GM13977 (cell line): ENCODE measurements around the gene MICOS13.

ENCODE experiments used
- DNase-seq: peaks from one replicate; pipeline ENCODE4 v3.0.0; 2012; ENCODE audit warnings: low spot score
- in situ Hi-C: fragments of 300-500 bp; cut with MboI; formaldehyde crosslinking; loops from one replicate; pipeline ENCODE4 v1.12.0; 2022; ENCODE audit warnings: low sequenced_read_pairs, low pct_unique_long_range_greater_than_20kb, mixed read lengths, inconsistent platforms; ENCODE audit not compliant: unreplicated experiment
- TF ChIP-seq, protein P1 (sequence below): IDR thresholded peaks from 2 replicates; pipeline ENCODE4 v1.5.1; 2012; ENCODE audit warnings: mild to moderate bottlenecking, control low read depth; ENCODE audit not compliant: insufficient read depth; ENCODE audit errors: extremely low read depth, missing control alignments

Gene MICOS13

DNA sequence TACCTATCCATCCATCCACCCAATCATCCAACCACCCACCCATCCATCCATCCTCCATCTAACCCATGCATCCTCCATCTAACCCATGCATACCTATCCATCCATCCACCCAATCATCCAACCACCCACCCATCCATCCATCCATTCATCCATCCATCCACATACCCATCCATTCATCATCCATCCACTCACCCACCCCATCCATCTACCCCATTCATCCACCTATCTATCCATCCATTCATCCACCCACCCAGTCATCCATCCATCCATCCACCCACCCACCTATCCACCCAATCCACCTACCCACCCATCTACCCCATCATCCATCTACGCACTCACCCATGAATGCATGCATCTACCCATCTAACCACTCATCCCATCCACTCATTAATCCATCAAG, 6.6 kb downstream of the MICOS13 start:
- in situ Hi-C loops: no loop called here
- TF ChIP-seq, protein P1, sequence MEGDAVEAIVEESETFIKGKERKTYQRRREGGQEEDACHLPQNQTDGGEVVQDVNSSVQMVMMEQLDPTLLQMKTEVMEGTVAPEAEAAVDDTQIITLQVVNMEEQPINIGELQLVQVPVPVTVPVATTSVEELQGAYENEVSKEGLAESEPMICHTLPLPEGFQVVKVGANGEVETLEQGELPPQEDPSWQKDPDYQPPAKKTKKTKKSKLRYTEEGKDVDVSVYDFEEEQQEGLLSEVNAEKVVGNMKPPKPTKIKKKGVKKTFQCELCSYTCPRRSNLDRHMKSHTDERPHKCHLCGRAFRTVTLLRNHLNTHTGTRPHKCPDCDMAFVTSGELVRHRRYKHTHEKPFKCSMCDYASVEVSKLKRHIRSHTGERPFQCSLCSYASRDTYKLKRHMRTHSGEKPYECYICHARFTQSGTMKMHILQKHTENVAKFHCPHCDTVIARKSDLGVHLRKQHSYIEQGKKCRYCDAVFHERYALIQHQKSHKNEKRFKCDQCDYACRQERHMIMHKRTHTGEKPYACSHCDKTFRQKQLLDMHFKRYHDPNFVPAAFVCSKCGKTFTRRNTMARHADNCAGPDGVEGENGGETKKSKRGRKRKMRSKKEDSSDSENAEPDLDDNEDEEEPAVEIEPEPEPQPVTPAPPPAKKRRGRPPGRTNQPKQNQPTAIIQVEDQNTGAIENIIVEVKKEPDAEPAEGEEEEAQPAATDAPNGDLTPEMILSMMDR: no peak
- no peak for DNase-seq

DNA sequence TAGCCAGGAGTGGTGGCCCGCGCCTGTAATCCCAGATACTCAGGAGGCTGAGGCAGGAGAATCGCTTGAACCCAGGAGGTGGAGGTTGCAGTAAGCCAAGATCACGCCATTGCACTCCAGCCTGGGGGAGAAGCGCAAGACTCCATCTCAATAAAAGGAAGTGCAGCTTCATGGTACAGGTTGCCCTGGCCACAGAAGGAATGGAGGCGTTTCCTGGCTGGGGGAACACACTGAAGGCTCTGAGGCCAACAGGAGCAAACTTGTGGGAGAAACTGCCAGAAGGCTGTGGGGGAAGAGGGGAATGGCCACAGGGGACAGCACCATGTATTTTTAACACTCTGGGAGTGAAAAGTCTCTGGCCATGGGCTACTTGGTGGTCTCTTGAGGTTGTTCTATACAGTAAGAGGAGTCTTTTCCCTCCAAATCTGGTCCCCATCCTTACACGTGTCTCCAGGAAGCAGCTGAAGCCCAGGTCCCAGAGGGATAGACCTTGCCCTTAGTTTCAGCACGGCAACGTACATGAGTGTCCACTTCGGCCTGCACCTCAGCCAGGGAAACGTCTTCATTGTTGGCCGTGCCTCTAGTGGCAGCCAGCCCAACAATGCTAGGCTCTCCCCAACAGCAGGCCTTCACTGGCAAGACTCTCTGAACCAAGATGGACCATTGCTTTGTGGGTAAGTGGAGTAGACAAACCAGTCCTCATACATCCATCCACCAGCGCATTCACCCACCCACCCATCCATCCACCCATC, 7.4 kb downstream of the MICOS13 start:
- in situ Hi-C loops: no loop called here
- DNase-seq: no peak
- TF ChIP-seq, protein P1: no peak

DNA sequence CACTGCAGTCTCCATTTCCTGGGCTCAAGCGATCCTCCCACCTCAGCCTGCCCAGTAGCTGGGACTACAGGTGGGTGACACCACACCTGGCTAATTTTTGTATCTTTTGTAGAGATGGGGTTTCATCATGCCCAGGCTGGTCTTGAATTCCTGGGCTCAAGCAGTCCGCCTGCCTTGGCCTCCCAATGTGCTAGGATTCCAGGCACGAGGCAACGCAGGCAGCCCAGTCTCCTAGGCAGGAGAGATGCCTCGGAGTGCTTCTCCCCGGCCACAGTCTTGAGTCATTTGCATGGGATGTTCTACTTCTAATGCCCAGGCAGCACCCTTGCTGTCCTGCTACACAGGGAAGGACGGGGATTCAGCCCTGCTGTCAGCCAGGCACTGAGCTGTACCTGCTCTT, 8.7 kb downstream of the MICOS13 start:
- TF ChIP-seq, protein P1: no peak
- in situ Hi-C loops: no loop called here

DNA sequence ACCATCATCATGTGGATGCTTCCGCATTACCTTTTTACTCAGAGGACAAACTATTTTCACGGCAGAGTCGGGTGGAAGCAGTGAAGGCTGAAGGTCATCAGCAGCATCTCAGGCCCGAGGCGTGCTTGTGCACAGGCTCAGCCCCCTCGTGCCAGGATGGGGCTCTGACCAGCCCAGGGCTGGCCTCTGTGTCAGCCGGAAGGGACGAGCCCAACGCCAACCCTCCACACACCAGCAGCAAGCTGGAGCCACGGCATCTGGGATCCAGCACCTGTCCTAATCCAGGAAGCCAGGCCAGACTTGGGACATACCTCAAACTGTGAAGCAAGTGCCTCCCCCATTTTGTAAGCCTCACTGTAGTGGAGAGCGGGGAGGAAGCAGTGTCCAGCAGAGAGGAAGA, 11.1 kb downstream of the MICOS13 start:
- in situ Hi-C loops: no loop called here
- TF ChIP-seq, protein P1: no peak
- no peak for DNase-seq

More for the DNA sequence above, 8.7 kb downstream of the MICOS13 start:
- no peak for DNase-seq

DNA sequence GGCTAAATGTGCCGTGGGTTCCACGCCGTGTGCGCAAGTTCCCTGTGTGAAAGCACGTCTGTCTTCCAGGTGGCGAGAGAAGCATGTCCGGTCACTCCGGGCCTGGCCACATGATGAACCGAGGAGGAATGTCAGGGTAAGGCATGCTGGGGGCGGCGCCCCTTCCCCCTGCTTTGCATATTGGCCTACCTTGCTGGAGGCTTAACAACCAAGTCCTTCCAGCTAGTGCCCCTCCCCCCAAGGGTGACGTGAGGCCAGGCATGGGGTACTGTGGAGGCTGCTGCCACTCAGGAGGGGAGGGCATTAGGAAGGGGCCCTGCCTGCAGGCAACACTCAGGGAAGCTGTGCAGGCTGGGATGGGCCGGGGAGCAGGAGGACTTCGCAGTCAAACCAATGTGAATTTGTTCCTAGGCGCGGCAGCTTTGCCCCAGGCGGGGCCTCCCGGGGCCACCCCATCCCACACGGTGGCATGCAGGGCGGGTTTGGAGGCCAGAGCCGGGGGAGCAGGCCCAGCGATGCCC, 12.5 kb downstream of the MICOS13 start:
- TF ChIP-seq, protein P1: no peak
- in situ Hi-C loops: no loop called here
- no peak for DNase-seq

DNA sequence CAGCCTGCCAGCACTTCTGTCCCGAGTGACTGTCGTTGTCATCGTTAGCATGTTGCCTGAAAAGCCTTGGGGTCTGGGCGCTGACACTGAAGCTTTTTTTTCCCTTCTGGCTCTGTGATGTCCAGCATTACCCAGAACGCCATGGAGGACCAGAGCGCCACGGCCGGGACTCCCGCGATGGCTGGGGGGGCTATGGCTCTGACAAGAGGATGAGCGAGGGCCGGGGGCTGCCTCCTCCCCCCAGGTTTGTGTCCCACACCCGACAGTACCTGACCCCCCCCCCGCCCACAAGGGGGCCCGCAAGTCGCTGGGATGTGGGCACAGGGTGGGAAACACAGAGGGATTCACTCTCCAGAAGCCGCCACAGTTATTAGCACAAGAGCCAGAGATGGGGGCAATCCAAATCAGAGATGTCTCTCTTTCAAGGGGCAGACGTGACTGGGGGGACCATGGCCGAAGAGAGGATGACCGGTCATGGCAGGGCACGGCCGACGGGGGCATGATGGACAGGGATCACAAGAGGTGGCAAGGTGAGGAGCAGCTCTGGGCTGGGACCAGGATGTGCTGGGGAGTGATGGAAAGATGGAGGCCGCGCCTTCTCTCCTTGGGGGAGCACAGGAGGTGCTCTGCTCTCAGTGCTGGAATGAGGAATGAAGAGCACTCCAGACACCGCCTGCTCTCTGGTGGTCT, 13.2 kb downstream of the MICOS13 start:
- TF ChIP-seq, protein P1: no peak
- no peak for DNase-seq
- in situ Hi-C loops: no loop called here
